Mesenchymal stem cell (in vitro differentiated cells and primary cell): Measurements from ENCODE around the gene SLC1A7.

Experiments
- DNase-seq: peaks from one replicate; pipeline ENCODE4 v3.0.0-alpha.2; 2013
- H2AFZ ChIP-seq: one replicate; pipeline ENCODE4 v1.6.1; 2013; ENCODE audit warnings: low read depth, mild to moderate bottlenecking, control low read depth, inconsistent platforms, low read length, moderate library complexity
- H2AK5ac ChIP-seq: 2 replicates; pipeline ENCODE4 v1.6.1; 2013; ENCODE audit warnings: low read length, moderate library complexity, mild to moderate bottlenecking, inconsistent platforms; ENCODE audit not compliant: severe bottlenecking
- H2BK120ac ChIP-seq: one replicate; pipeline ENCODE4 v1.6.1; 2013; ENCODE audit warnings: low read depth, mild to moderate bottlenecking, inconsistent platforms, low read length, moderate library complexity
- H2BK12ac ChIP-seq, 2 experiments: one replicate each; pipeline ENCODE4 v1.6.1; 2013; ENCODE audit warnings: inconsistent platforms in 2 of 2, low read length in 2 of 2, mild to moderate bottlenecking in 2 of 2, moderate library complexity in 2 of 2, control low read depth in 1 of 2
- H2BK15ac ChIP-seq: one replicate; pipeline ENCODE4 v1.6.1; 2013; ENCODE audit warnings: mild to moderate bottlenecking, low read depth, inconsistent platforms; ENCODE audit not compliant: poor library complexity, severe bottlenecking
- H2BK5ac ChIP-seq: 2 replicates; pipeline ENCODE4 v1.6.1; 2013; ENCODE audit warnings: low read depth, mild to moderate bottlenecking, low read length, control low read depth, inconsistent platforms; ENCODE audit not compliant: poor library complexity, severe bottlenecking
- H3K14ac ChIP-seq, 2 experiments: one replicate each; pipeline ENCODE4 v1.6.1; 2013; ENCODE audit warnings: inconsistent platforms in 2 of 2, low read length in 2 of 2, control low read depth in 1 of 2, mild to moderate bottlenecking in 1 of 2, moderate library complexity in 1 of 2
- H3K18ac ChIP-seq, 2 experiments: one replicate each; pipeline ENCODE4 v1.6.1; 2013; ENCODE audit warnings: inconsistent platforms in 2 of 2, low read length in 2 of 2, control low read depth in 1 of 2, low read depth in 1 of 2, mild to moderate bottlenecking in 1 of 2
- H3K23ac ChIP-seq, 2 experiments: one replicate each; pipeline ENCODE4 v1.6.1; 2013; ENCODE audit warnings: inconsistent platforms in 2 of 2, low read length in 2 of 2, mild to moderate bottlenecking in 2 of 2, moderate library complexity in 2 of 2, control low read depth in 1 of 2
- H3K27ac ChIP-seq: 2 replicates; pipeline ENCODE4 v1.5.1; 2013; ENCODE audit warnings: mild to moderate bottlenecking, moderate library complexity, low read length, control low read depth, inconsistent platforms; ENCODE audit not compliant: poor library complexity, severe bottlenecking
- H3K27me3 ChIP-seq, 2 experiments: 2 replicates each; pipeline versions ENCODE4 v1.6.1 to v1.7.0; 2013; ENCODE audit warnings: low read length in 2 of 2, mild to moderate bottlenecking in 2 of 2, moderate library complexity in 2 of 2, control low read depth in 1 of 2, inconsistent platforms in 1 of 2; ENCODE audit not compliant: control insufficient read depth in 1 of 2, insufficient read depth in 1 of 2
- H3K36me3 ChIP-seq, 2 experiments: 2 replicates each; pipeline versions ENCODE4 v1.6.1 to v1.7.0; 2013; ENCODE audit warnings: low read length in 2 of 2, control low read depth in 1 of 2, inconsistent platforms in 1 of 2, low read depth in 1 of 2, mild to moderate bottlenecking in 1 of 2; ENCODE audit not compliant: insufficient read depth in 2 of 2, control insufficient read depth in 1 of 2
- H3K4ac ChIP-seq, 2 experiments: one replicate each; pipeline ENCODE4 v1.6.1; 2013; ENCODE audit warnings: inconsistent platforms in 2 of 2, low read length in 2 of 2, mild to moderate bottlenecking in 2 of 2, moderate library complexity in 2 of 2, control low read depth in 1 of 2, low read depth in 1 of 2
- H3K4me1 ChIP-seq: 2 replicates; pipeline ENCODE4 v1.6.1; 2013; ENCODE audit warnings: low read depth, low read length, control low read depth; ENCODE audit not compliant: control insufficient read depth, insufficient read depth
- H3K4me2 ChIP-seq: 2 replicates; pipeline ENCODE4 v1.6.1; 2013; ENCODE audit warnings: low read length, mild to moderate bottlenecking, inconsistent platforms; ENCODE audit not compliant: poor library complexity, severe bottlenecking
- H3K4me3 ChIP-seq, 2 experiments: 2 replicates each; pipeline versions ENCODE4 v1.5.1 to v1.7.0; 2013; ENCODE audit warnings: low read length in 2 of 2, mild to moderate bottlenecking in 2 of 2, control low read depth in 1 of 2, low read depth in 1 of 2; ENCODE audit not compliant: insufficient read depth in 1 of 2
- H3K79me1 ChIP-seq: replicated peaks from 2 replicates; pipeline ENCODE4 v1.6.1; 2013; ENCODE audit warnings: mild to moderate bottlenecking, control low read depth, low read length, inconsistent platforms; ENCODE audit not compliant: poor library complexity, severe bottlenecking
- H3K9ac ChIP-seq: 2 replicates; pipeline ENCODE4 v1.7.0; 2013; ENCODE audit warnings: mild to moderate bottlenecking, low read length, moderate library complexity
- H3K9me3 ChIP-seq: 2 replicates; pipeline ENCODE4 v1.7.0; 2013; ENCODE audit warnings: mild to moderate bottlenecking, low read length; ENCODE audit not compliant: control insufficient read depth
- H4K8ac ChIP-seq: one replicate; pipeline ENCODE4 v1.6.1; 2013; ENCODE audit warnings: inconsistent platforms, mild to moderate bottlenecking, low read length, moderate library complexity
- H4K91ac ChIP-seq: one replicate; pipeline ENCODE4 v1.6.1; 2013; ENCODE audit warnings: mild to moderate bottlenecking, low read length, inconsistent platforms
- WGBS: methylation state at CpG from one replicate; pipeline ENCODE4 v1.1.7; 2013; ENCODE audit warnings: mixed read lengths; 5-methylcytosine and 5-hydroxymethylcytosine counted together

SLC1A7 gene

GRCh38 chr1:53046930-53047329 is 95.5 kb downstream of the SLC1A7 start:
- H2AFZ ChIP-seq, result no peak overlapping the region
- peaks cover 7% of the 10 kb centered on the region for H3K4me1 ChIP-seq
- H3K36me3 ChIP-seq, result peaks cover 5 to 49% of the 10 kb centered on the region in 2 experiments
- H3K79me1 ChIP-seq, result peaks cover 3% of the 10 kb centered on the region
- H3K4me2 ChIP-seq, result no peak overlapping the region
- peak overlapping the region; percentile 31 for H3K9ac ChIP-seq
- no peak overlapping the region for H2BK120ac ChIP-seq
- peak overlapping the region; percentile 1 to 43 for H3K18ac ChIP-seq
- H2AK5ac ChIP-seq, result no peak overlapping the region
- no peaks in the 10 kb centered on the region for H3K9me3 ChIP-seq
- H2BK12ac ChIP-seq, result peak overlapping the region in 1 of 2 experiments; percentile 2
- H2BK5ac ChIP-seq, result no peak overlapping the region
- H4K8ac ChIP-seq, result no peak overlapping the region
- H3K23ac ChIP-seq, result no peak overlapping the region
- peak overlapping the region in 1 of 2 experiments; percentile 4 for H3K4ac ChIP-seq
- no peak overlapping the region for H3K4me3 ChIP-seq
- no peak overlapping the region for H2BK15ac ChIP-seq
- WGBS, result 19% methylated on average over 2 of the region's 2 CpGs
- DNase-seq, result peak; percentile 52
- no peak overlapping the region for H4K91ac ChIP-seq
- no peaks in the 10 kb centered on the region for H3K27me3 ChIP-seq
- no peak overlapping the region for H3K14ac ChIP-seq
- peak overlapping the region; percentile 66 for H3K27ac ChIP-seq

DNA sequence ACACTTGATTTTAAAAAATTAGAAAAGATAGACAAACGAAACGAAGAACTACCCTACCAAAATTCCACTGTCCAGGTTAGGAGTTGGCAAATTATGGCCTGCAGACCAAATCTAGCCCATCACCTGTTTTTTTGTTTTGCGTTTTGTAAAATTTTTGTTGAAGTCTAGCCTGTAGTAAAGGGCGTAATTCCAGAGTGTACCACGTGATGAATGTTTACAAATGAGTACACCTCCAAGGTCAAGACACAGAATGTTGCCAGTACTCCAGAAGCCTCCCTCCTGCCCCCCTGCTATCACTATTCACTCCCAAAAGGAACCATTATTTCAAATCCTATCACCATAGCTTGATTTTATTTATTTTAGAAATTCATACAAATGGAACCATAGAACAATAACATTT is 97.5 kb downstream of the SLC1A7 start:
- Histone ChIP-seq H3K4me3 (no peak overlapping the region), H3K9ac (no peak overlapping the region), H2AFZ (no peak overlapping the region), H2BK5ac (peak overlapping the region; percentile 36), H2AK5ac (no peak overlapping the region), H3K27ac (no peak overlapping the region), H3K23ac (no peak overlapping the region), H2BK120ac (no peak overlapping the region), H3K27me3 (no peaks in the 10 kb centered on the region), H3K14ac (no peak overlapping the region), H3K18ac (no peak overlapping the region), H3K9me3 (no peaks in the 10 kb centered on the region), H2BK12ac (no peak overlapping the region), H3K4me2 (no peak overlapping the region), H3K4ac (no peak overlapping the region), H2BK15ac (no peak overlapping the region), H3K36me3 (peaks cover 8 to 40% of the 10 kb centered on the region in 2 experiments), H3K4me1 (peaks cover 7% of the 10 kb centered on the region), H4K8ac (no peak overlapping the region), H3K79me1 (peaks cover 5% of the 10 kb centered on the region), H4K91ac (no peak overlapping the region)
- no peak for DNase-seq
- WGBS, result 72% methylated on average over 3 of the region's 5 CpGs

GRCh38 chr1:53043271-53043670 is 99.2 kb downstream of the SLC1A7 start:
- no peak overlapping the region for H2BK15ac ChIP-seq
- no peak overlapping the region for H2AK5ac ChIP-seq
- H3K9me3 ChIP-seq, result no peaks in the 10 kb centered on the region
- no peak overlapping the region for H4K8ac ChIP-seq
- H3K36me3 ChIP-seq, result peaks cover 8 to 36% of the 10 kb centered on the region in 2 experiments
- no peak overlapping the region for H3K23ac ChIP-seq
- peak overlapping the region; percentile 11 for H3K27ac ChIP-seq
- H3K79me1 ChIP-seq, result peaks cover 8% of the 10 kb centered on the region
- no peak overlapping the region for H3K9ac ChIP-seq
- no peak overlapping the region for H3K18ac ChIP-seq
- H2AFZ ChIP-seq, result no peak overlapping the region
- no peak overlapping the region for H3K4me3 ChIP-seq
- no peak overlapping the region for H2BK120ac ChIP-seq
- no peak overlapping the region for H3K14ac ChIP-seq
- H3K4ac ChIP-seq, result no peak overlapping the region
- no peak overlapping the region for H2BK5ac ChIP-seq
- DNase-seq, result peak; percentile 31
- H3K4me2 ChIP-seq, result no peak overlapping the region
- H3K27me3 ChIP-seq, result no peaks in the 10 kb centered on the region
- no peak overlapping the region for H4K91ac ChIP-seq
- H3K4me1 ChIP-seq, result peaks cover 7% of the 10 kb centered on the region
- no peak overlapping the region for H2BK12ac ChIP-seq

- Histone ChIP-seq H4K8ac (no peak overlapping the region), H3K9me3 (no peaks in the 10 kb centered on the region), H2BK120ac (no peak overlapping the region), H2BK12ac (no peak overlapping the region), H3K4ac (no peak overlapping the region), H3K4me3 (no peak overlapping the region), H3K18ac (no peak overlapping the region), H4K91ac (no peak overlapping the region), H2BK5ac (no peak overlapping the region), H3K27me3 (no peaks in the 10 kb centered on the region), H3K14ac (no peak overlapping the region), H3K36me3 (peaks cover 3 to 24% of the 10 kb centered on the region in 2 experiments), H2BK15ac (no peak overlapping the region), H3K4me2 (no peak overlapping the region), H3K79me1 (peaks cover 9% of the 10 kb centered on the region), H3K4me1 (no peaks in the 10 kb centered on the region), H2AFZ (no peak overlapping the region), H3K27ac (no peak overlapping the region), H3K23ac (no peak overlapping the region), H3K9ac (no peak overlapping the region), H2AK5ac (no peak overlapping the region)
- 100% methylated on average over 3 of the region's 3 CpGs for WGBS
- DNase-seq, result no peak
These were observed 103.9 kb downstream of the SLC1A7 start for GRCh38 chr1:53038566-53038965.
